Prostate gland (tissue), 2 donors: Measurements from ENCODE around the gene ORMDL2. TPM values are rescaled to one million over a fixed set of nuclear protein-coding genes. Genes with fewer than 3 reads are reported as not detected.

Experiments
- DNase-seq: peaks from one replicate; pipeline ENCODE4 v3.0.0-alpha.2; 2019; ENCODE audit warnings: low spot score
- H3K27ac ChIP-seq, 2 donors: fragments of 200-600 bp; sonication (generic); 2 replicates each; pipeline ENCODE4 v1.5.1; 2017 to 2019
- H3K27me3 ChIP-seq: fragments of 200-600 bp; sonication (generic); replicated peaks from 2 replicates; pipeline ENCODE4 v1.5.1; 2019; ENCODE audit not compliant: insufficient read depth
- H3K36me3 ChIP-seq, 2 donors: fragments of 200-600 bp; sonication (generic); 1 replicate in 1 of 2; 2 replicates in 1 of 2; pipeline versions ENCODE4 v1.5.1 to v1.8.1; 2017 to 2019
- H3K4me1 ChIP-seq: fragments of 200-600 bp; sonication (generic); replicated peaks from 2 replicates; pipeline ENCODE4 v1.5.1; 2019
- H3K4me3 ChIP-seq, 2 donors: fragments of 200-600 bp; sonication (generic); 2 replicates each; pipeline ENCODE4 v1.5.1; 2017 to 2019
- H3K9me3 ChIP-seq: fragments of 200-600 bp; sonication (generic); 2 replicates; pipeline ENCODE4 v1.5.1; 2017
- CTCF ChIP-seq, 4 experiments: fragments of 200-600 bp in 2 of 4; fragments of 450-650 bp in 2 of 4; sonication (generic) in 2 of 4; IDR thresholded peaks; 1 replicate in 3 of 4; 2 replicates in 1 of 4; pipeline ENCODE4 v1.5.1; 2016 to 2019; ENCODE audit warnings: antibody characterized with exemption in 4 of 4, mild to moderate bottlenecking in 2 of 4, moderate library complexity in 2 of 4
- POLR2A ChIP-seq: fragments of 450-650 bp; IDR thresholded peaks from one replicate; pipeline ENCODE4 v1.6.1; 2016; ENCODE audit warnings: antibody characterized with exemption, mild to moderate bottlenecking
- POLR2AphosphoS5 ChIP-seq: sonication (generic); formaldehyde crosslinking; IDR thresholded peaks from one replicate; pipeline ENCODE4 v1.6.1; 2017; ENCODE audit warnings: antibody characterized with exemption
- WGBS: methylation state at CpG from one replicate; pipeline ENCODE4 v1.1.5; 2018; 5-methylcytosine and 5-hydroxymethylcytosine counted together
- intact Hi-C: fragments of 100-400 bp; cut with DNase I; formaldehyde crosslinking; loops from one replicate; pipeline ENCODE4 v1.14.2; 2022
- total RNA-seq, 2 donors: library from RNA; depleted of rRNA; stranded (reverse); fragments of >200 nt; gene quantifications; one replicate each; pipeline ENCODE4 v1.1.0, GENCODE V29; 2016

The ORMDL2 gene
- total RNA-seq, 2 donors from 2014 or later, result 23.1 to 29.3 TPM

- no peak for DNase-seq
- Histone ChIP-seq H3K9me3 (no peaks in the 10 kb centered on the region), H3K36me3 (peaks cover 0 to 15% of the 10 kb centered on the region in 2 donors), H3K4me3 (no peak overlapping the region), H3K27me3 (no peaks in the 10 kb centered on the region), H3K4me1 (peaks cover 16% of the 10 kb centered on the region), H3K27ac (no peak overlapping the region)
- 69% methylated on average over 4 of the region's 4 CpGs for WGBS
- TF ChIP-seq CTCF (IDR thresholded peaks at IDR 0.05) (no peak), POLR2A (no peak), POLR2AphosphoS5 (no peak)
- intact Hi-C loops, result no loop called here
Observed at GRCh38 chr12:55823419-55823818, 5.6 kb downstream of the ORMDL2 start.

- Histone ChIP-seq H3K27me3 (no peaks in the 10 kb centered on the region), H3K27ac (no peak overlapping the region), H3K36me3 (peaks cover 0 to 15% of the 10 kb centered on the region in 2 donors), H3K9me3 (no peaks in the 10 kb centered on the region), H3K4me3 (no peak overlapping the region), H3K4me1 (peaks cover 12% of the 10 kb centered on the region)
- 87% methylated on average over 5 of the region's 5 CpGs for WGBS
- TF ChIP-seq POLR2AphosphoS5 (no peak), CTCF (IDR thresholded peaks at IDR 0.05) (no peak), POLR2A (no peak)
- intact Hi-C loops, result no loop called here
- no peak for DNase-seq
Observed at GRCh38 chr12:55824726-55825125, 6.9 kb downstream of the ORMDL2 start.

- intact Hi-C loops, result no loop called here
- H3K27ac ChIP-seq, result no peak overlapping the region
- no peak overlapping the region for H3K4me3 ChIP-seq
- H3K4me1 ChIP-seq, result peaks cover 12% of the 10 kb centered on the region
- no peak for DNase-seq
- H3K36me3 ChIP-seq, result no peaks in the 10 kb centered on the region
- TF ChIP-seq POLR2AphosphoS5, result no peak
- no peak for TF ChIP-seq POLR2A
- TF ChIP-seq CTCF (IDR thresholded peaks at IDR 0.05), result no peak
- H3K27me3 ChIP-seq, result no peaks in the 10 kb centered on the region
- 88% methylated on average over 15 of the region's 15 CpGs for WGBS
- H3K9me3 ChIP-seq, result no peaks in the 10 kb centered on the region
Observed at GRCh38 chr12:55827806-55828205, 10.0 kb downstream of the ORMDL2 start.

- Histone ChIP-seq H3K27me3 (no peaks in the 10 kb centered on the region), H3K9me3 (no peaks in the 10 kb centered on the region), H3K4me3 (no peak overlapping the region), H3K4me1 (peaks cover 12% of the 10 kb centered on the region), H3K27ac (peak overlapping the region in 1 of 2 donors; percentile 74), H3K36me3 (no peaks in the 10 kb centered on the region)
- intact Hi-C loops, result no loop called here
- no peak for TF ChIP-seq POLR2AphosphoS5
- TF ChIP-seq POLR2A, result no peak
- TF ChIP-seq CTCF (IDR thresholded peaks at IDR 0.05), result no peak
- WGBS, result 81% methylated on average over 5 of the region's 5 CpGs
- DNase-seq, result no peak
Observed at GRCh38 chr12:55828357-55828756, 10.5 kb downstream of the ORMDL2 start.

- intact Hi-C loops, result loop anchor here (2.0 kb wide), 1 partner anchor 97 kb away; the partner anchor contains the start of gene PYM1
- DNase-seq, result peak; percentile 27
- TF ChIP-seq CTCF (IDR thresholded peaks at IDR 0.05) (no peak), POLR2AphosphoS5 (no peak), POLR2A (no peak)
- H3K4me3 ChIP-seq, result peak overlapping the region; percentile 52 to 88
- H3K9me3 ChIP-seq, result no peaks in the 10 kb centered on the region
- no peaks in the 10 kb centered on the region for H3K36me3 ChIP-seq
- under 1% methylated on average over 33 of the region's 37 CpGs for WGBS
- H3K27ac ChIP-seq, result peak overlapping the region; percentile 82 to 96
- H3K4me1 ChIP-seq, result peaks cover 12% of the 10 kb centered on the region
- H3K27me3 ChIP-seq, result no peaks in the 10 kb centered on the region
Observed at GRCh38 chr12:55829967-55830600, 12.2 kb downstream of the ORMDL2 start.
